Rectal smooth muscle tissue (tissue), 1 donor: Measurements from ENCODE around the gene PDX1.
A peak's percentile ranks its signal among the peaks of the same experiment; 100 is the strongest.

Experiments
- H3K27ac ChIP-seq: one replicate; pipeline ENCODE4 v1.7.0; 2013; ENCODE audit warnings: low read depth, low read length, inconsistent platforms
- H3K27me3 ChIP-seq: one replicate; pipeline ENCODE4 v1.7.0; 2013; ENCODE audit warnings: low read length; ENCODE audit not compliant: control insufficient read depth, insufficient read depth
- H3K36me3 ChIP-seq: one replicate; pipeline ENCODE4 v1.7.0; 2013; ENCODE audit warnings: low read length; ENCODE audit not compliant: control insufficient read depth, insufficient read depth
- H3K4me1 ChIP-seq: one replicate; pipeline ENCODE4 v1.7.0; 2013; ENCODE audit warnings: low read length; ENCODE audit not compliant: control insufficient read depth, insufficient read depth
- H3K4me3 ChIP-seq: one replicate; pipeline ENCODE4 v1.7.0; 2013; ENCODE audit warnings: low read length
- H3K9ac ChIP-seq: one replicate; pipeline ENCODE4 v1.7.0; 2013; ENCODE audit warnings: low read length

The PDX1 gene

DNA sequence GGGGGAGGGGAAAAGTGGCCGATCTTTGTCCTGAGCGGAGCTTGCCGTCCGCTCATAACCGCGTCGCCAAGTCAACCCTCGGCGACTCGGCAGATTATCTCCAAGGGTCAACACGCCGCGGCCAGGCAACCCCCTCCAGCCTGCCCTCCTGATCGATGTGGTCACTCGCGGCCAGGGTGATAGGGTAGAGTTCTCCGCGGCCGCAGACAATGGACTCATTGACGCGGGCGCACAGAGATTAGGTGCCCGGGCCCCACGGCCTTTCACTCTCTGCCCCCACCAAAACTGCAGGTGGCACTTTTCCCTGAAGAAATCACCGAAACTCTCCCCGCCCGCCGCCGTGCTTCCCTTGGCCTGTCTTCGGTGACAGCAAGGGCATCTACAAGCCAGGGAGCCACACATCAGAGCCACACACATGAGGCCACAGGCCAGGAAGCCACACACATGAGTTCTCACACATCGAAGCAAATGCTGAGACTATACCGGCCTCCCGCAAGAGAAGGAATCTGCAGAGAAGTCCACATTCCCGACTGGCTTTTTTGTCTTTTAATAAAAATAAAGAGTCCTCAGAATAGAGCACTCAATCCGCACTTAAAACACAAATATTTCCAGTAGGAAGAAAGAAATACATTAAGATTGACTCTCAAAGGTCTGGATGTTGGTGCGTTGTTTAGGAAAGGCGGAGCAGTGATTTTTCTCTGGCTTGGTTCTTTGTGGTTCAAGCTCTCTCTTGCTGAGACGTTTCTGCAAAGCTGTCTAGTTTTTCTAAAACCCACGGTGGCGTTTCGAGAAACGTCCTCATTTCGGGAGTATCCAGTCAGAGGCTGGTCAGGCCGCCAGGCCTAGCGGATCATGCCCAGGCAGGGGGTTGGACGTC, 1.5 kb upstream of the PDX1 start:
- H3K36me3 ChIP-seq, result no peaks in the 10 kb centered on the region
- H3K9ac ChIP-seq, result no peak overlapping the region
- no peaks in the 10 kb centered on the region for H3K4me1 ChIP-seq
- H3K27me3 ChIP-seq, result peaks cover 58% of the 10 kb centered on the region
- H3K4me3 ChIP-seq, result peak overlapping the region; percentile 27
- H3K27ac ChIP-seq, result no peak overlapping the region

DNA sequence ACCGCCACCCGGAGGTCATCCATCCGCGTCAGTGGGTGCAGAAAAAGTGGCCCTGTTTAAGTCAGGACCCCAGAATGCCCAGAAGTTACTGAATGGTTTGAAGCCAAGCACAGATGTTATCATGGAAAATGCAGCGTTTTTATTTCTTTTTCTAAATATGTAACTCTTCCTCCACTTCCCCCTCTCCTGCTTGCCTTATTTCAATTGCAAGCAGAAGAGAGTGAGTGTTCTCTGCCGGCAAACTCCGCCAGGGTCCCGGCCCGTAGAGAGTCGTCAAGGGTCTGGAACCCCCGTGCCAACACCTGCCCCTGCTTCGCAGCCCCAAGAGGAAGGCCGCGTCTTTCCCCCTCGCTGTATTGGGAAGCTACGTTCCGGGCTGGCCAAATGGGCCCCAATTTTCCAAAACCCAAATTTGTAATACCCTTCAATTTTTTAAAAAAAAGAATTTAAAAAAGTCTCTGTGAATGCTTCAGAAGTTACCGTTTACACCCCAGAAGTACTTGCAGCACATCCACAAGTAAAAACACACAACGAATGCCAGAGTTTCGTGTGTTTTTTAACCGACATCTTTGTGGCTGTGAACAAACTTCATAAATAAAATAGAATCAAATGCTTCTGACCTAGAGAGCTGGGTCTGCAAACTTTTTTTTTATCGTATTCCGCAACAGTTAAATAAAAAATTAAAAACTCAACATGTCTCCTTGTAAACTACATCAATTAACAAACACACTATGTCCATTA, 712 bp upstream of the PDX1 start:
- Histone ChIP-seq H3K4me3 (no peak overlapping the region), H3K27ac (no peak overlapping the region), H3K4me1 (no peaks in the 10 kb centered on the region), H3K9ac (no peak overlapping the region), H3K27me3 (peaks cover 64% of the 10 kb centered on the region), H3K36me3 (no peaks in the 10 kb centered on the region)

DNA sequence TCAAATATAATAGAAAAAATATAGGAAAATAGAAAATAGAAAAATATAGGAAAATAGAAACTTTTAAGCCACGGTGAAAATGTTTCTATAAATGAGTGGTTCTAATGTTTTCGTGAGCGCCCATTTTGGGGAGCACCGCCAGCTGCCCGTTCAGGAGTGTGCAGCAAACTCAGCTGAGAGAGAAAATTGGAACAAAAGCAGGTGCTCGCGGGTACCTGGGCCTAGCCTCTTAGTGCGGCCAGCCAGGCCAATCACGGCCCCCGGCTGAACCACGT, 204 bp upstream of the PDX1 start:
- peak overlapping the region; percentile 54 for H3K4me3 ChIP-seq
- H3K9ac ChIP-seq, result no peak overlapping the region
- no peaks in the 10 kb centered on the region for H3K36me3 ChIP-seq
- H3K4me1 ChIP-seq, result no peaks in the 10 kb centered on the region
- no peak overlapping the region for H3K27ac ChIP-seq
- peaks cover 66% of the 10 kb centered on the region for H3K27me3 ChIP-seq

DNA sequence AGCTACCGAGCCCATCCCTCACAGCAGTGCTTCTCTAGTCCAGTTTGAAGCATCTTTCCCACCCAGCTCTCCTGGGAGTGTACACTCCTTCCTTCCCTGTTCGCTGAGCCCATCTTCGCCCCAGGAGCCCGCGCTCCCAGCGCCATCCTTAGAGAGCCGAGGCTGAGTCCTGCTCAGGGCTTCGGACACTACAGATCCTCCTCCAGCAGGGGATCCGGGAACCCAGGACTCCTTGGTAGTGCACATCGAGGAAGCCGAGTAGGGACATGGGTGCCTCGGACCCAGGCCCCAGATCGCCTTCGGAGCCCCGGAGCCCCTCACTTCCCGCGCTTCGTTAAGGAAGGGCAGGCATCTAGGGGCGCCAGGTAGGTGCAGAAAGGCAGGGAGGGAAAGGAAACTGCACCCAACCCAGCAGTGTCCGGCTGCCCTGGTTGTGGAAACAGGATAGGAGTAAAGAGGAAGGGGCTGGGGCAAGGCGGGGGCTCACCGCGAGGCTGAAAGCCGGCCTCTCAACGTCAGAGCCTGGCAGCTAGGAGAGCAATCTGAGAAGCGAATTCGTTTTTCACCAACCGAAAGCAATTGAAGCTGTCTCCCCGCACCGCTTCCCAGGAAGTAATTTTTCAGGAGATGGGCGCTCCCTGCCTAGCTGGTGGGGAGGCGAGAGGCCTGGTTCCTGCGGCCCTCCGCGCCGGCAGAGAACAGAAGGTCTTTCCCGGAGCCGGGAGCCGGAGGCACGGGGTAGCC, 1.0 kb downstream of the PDX1 start:
- peak overlapping the region; percentile 50 for H3K4me3 ChIP-seq
- no peaks in the 10 kb centered on the region for H3K4me1 ChIP-seq
- peaks cover 72% of the 10 kb centered on the region for H3K27me3 ChIP-seq
- no peak overlapping the region for H3K27ac ChIP-seq
- no peaks in the 10 kb centered on the region for H3K36me3 ChIP-seq
- H3K9ac ChIP-seq, result no peak overlapping the region

DNA sequence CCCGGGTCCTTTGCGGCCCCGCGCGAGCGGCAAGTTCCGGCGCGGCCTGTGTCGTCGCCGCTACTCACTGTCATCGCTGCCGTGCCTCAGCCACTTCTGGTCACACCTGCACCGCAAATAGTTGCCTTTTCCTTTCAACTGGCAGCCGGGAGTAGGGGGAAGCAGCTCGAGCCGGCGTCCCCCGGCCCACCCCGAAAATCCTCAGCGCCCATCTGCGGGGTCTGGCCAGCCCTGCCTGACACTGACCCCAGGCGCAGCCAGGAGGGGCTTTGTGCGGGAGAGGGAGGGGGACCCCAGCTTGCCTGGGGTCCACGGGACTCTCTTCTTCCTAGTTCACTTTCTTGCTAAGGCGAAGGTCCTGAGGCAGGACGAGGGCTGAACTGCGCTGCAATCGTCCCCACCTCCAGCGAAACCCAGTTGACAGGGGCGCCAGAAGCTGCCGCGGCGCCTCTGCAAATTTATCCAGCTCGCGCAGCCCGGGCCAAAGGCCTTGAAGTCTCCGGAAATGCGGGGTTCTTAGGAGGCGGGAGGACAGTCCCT, 1.7 kb downstream of the PDX1 start:
- Histone ChIP-seq H3K4me3 (peak overlapping the region; percentile 50), H3K27ac (no peak overlapping the region), H3K4me1 (no peaks in the 10 kb centered on the region), H3K36me3 (no peaks in the 10 kb centered on the region), H3K9ac (no peak overlapping the region), H3K27me3 (peaks cover 70% of the 10 kb centered on the region)

DNA sequence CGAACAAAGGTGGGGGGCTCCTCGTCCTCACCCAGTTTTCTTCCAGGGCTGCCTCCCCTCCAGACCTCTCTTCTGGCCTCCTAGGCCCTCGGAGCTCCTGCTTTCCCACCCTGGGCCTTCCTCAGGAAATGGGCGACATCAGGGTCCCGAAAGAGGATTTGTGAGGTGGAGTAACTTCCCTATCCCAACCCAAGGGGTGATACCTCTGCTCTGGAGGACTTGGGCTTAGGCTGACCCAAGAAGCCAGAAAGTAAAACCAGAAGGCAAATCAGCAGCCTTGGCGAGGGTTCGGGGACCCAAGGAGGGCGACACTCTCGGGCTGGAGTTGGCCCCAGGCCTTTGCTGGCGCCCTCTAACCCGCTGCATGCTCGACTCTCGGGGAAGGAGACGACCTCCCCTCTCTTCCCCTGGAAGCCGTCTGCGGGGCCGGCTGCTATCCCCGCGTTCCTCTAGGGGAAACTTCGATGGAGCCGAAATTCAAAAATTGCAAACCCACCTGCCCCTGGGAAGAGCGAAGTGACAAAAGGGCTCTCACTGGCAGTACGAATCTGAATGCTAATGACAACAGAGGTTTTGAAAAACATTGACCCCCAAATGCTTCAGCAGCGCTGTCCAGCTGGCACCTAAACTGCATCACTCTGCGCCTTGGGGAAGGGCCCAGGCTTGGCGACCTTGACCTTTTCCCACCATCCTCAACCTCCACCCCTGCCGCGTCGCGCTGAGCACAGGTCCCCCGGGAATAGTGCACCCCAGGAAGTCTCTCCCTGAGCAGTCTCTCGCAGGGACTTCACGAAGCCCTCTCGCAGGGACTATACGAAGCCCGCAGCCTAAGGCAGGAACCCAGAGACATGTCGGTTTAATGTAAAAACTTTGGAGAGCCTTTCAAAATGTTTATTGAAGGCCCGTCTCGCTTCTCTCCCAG, 2.4 kb downstream of the PDX1 start:
- H3K27me3 ChIP-seq, result peaks cover 66% of the 10 kb centered on the region
- no peak overlapping the region for H3K9ac ChIP-seq
- H3K4me3 ChIP-seq, result no peak overlapping the region
- H3K4me1 ChIP-seq, result no peaks in the 10 kb centered on the region
- no peak overlapping the region for H3K27ac ChIP-seq
- no peaks in the 10 kb centered on the region for H3K36me3 ChIP-seq

DNA sequence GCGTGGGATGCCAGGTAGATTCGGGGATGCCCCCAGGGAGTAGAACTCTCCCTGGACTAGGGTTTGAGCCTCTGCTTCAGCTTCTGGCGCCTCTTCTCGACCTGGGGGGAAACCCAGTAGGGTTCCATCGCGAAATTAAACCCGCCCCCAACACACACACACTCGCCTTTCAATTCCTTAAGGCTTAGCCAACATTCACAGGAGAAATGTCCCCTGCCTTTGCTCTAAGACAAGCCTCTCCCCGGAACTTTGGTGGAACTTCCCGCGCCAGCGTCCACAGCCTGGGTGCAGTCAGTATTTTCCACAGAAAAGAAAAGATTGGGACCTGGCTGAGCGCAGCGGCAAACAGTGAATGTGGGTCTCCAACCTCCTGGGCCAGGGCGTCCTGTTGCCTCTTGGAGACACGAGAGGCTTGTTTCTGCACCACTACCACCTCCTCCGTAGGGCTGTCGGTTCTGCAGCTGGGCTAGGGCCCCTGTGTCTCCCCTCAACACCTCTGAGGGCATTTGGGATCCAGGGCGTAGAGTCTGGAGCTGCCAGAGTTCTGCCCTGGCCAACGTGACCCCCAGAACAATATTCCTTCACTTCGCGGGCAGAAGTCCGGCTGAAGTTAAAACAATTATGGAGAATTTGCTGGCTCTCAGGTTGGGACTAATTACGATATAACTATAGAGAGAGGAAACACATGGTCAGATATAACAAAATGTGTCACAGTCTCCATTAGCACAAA, 3.2 kb downstream of the PDX1 start:
- Histone ChIP-seq H3K27me3 (peaks cover 64% of the 10 kb centered on the region), H3K27ac (no peak overlapping the region), H3K9ac (no peak overlapping the region), H3K4me3 (no peak overlapping the region), H3K36me3 (no peaks in the 10 kb centered on the region), H3K4me1 (no peaks in the 10 kb centered on the region)

DNA sequence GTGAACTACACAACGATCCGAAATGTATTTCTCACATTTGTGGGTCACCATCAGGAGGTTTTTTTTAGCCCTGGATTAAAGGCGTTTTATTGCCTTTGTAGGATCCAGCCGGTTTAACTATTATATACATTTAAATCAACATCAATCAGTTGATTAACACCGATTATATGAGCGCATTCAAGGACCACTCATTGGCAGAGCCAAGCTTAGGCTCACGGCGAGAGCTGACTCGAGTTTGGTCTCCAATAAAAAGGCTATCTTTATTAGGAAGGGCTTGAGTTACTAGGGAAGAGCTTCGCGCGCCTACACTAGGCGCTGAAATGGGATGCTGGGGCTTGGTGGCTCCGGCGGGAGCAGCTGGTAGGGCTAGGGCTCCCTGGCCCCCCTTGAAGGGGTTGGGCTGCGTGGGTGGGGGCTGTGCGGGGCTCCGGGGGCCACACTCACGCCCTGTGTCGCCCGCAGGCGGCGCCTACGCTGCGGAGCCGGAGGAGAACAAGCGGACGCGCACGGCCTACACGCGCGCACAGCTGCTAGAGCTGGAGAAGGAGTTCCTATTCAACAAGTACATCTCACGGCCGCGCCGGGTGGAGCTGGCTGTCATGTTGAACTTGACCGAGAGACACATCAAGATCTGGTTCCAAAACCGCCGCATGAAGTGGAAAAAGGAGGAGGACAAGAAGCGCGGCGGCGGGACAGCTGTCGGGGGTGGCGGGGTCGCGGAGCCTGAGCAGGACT, 4.2 kb downstream of the PDX1 start:
- no peaks in the 10 kb centered on the region for H3K36me3 ChIP-seq
- no peak overlapping the region for H3K27ac ChIP-seq
- no peak overlapping the region for H3K9ac ChIP-seq
- H3K4me3 ChIP-seq, result no peak overlapping the region
- H3K27me3 ChIP-seq, result peaks cover 67% of the 10 kb centered on the region
- no peaks in the 10 kb centered on the region for H3K4me1 ChIP-seq

DNA sequence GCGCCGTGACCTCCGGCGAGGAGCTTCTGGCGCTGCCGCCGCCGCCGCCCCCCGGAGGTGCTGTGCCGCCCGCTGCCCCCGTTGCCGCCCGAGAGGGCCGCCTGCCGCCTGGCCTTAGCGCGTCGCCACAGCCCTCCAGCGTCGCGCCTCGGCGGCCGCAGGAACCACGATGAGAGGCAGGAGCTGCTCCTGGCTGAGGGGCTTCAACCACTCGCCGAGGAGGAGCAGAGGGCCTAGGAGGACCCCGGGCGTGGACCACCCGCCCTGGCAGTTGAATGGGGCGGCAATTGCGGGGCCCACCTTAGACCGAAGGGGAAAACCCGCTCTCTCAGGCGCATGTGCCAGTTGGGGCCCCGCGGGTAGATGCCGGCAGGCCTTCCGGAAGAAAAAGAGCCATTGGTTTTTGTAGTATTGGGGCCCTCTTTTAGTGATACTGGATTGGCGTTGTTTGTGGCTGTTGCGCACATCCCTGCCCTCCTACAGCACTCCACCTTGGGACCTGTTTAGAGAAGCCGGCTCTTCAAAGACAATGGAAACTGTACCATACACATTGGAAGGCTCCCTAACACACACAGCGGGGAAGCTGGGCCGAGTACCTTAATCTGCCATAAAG, 4.8 kb downstream of the PDX1 start:
- Histone ChIP-seq H3K4me3 (no peak overlapping the region), H3K4me1 (no peaks in the 10 kb centered on the region), H3K27me3 (peaks cover 72% of the 10 kb centered on the region), H3K36me3 (no peaks in the 10 kb centered on the region), H3K9ac (no peak overlapping the region), H3K27ac (no peak overlapping the region)

DNA sequence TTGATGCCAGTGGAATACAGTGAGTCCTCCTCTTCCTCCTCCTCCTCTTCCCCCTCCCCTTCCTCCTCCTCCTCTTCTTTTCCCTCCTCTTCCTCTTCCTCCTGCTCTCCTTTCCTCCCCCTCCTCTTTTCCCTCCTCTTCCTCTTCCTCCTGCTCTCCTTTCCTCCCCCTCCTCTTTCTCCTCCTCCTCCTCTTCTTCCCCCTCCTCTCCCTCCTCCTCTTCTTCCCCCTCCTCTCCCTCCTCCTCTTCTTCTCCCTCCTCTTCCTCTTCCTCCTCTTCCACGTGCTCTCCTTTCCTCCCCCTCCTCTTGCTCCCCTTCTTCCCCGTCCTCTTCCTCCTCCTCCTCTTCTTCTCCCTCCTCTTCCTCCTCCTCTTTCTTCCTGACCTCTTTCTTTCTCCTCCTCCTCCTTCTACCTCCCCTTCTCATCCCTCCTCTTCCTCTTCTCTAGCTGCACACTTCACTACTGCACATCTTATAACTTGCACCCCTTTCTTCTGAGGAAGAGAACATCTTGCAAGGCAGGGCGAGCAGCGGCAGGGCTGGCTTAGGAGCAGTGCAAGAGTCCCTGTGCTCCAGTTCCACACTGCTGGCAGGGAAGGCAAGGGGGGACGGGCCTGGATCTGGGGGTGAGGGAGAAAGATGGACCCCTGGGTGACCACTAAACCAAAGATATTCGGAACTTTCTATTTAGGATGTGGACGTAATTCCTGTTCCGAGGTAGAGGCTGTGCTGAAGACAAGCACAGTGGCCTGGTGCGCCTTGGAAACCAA, 5.6 kb downstream of the PDX1 start:
- Histone ChIP-seq H3K36me3 (no peaks in the 10 kb centered on the region), H3K4me3 (no peak overlapping the region), H3K27ac (no peak overlapping the region), H3K9ac (no peak overlapping the region), H3K27me3 (peaks cover 78% of the 10 kb centered on the region), H3K4me1 (no peaks in the 10 kb centered on the region)
